Stimulated activated memory B cell treated with anti-CD40 and anti-IgM and Interleukin-4, amounts not matched to agents 10 μg/mL and 1 μg/mL and 100 μg/mL, for 72 hours (primary cell): ENCODE data around the gene SPPL3.
A peak's percentile ranks its signal among the peaks of the same experiment; 100 is the strongest.
"Not testable (repeated sequence)": the region's sequence is repeated elsewhere in the genome, so short reads cannot be mapped to it uniquely, and the experiment has no call there.

Experiments
- ATAC-seq: fragments of 150-1000 bp; cut with Tn5 transposase; 2 replicates; pipeline ENCODE4 v1.10.0; 2021
- H3K27ac Mint-ChIP-seq: one replicate; pipeline ENCODE4 v1.8.0; 2022; ENCODE audit warnings: mild to moderate bottlenecking, mixed read lengths
- H3K27me3 Mint-ChIP-seq: one replicate; pipeline ENCODE4 v1.8.0; 2022; ENCODE audit warnings: mixed read lengths
- H3K36me3 Mint-ChIP-seq: one replicate; pipeline ENCODE4 v1.8.0; 2022; ENCODE audit warnings: mixed read lengths
- H3K4me1 Mint-ChIP-seq: one replicate; pipeline ENCODE4 v1.8.0; 2022; ENCODE audit warnings: mixed read lengths
- H3K4me3 Mint-ChIP-seq: one replicate; pipeline ENCODE4 v1.8.0; 2022; ENCODE audit warnings: mild to moderate bottlenecking, moderate library complexity, mixed read lengths
- H3K9me3 Mint-ChIP-seq: one replicate; pipeline ENCODE4 v1.8.0; 2022; ENCODE audit warnings: mixed read lengths

SPPL3 gene

GRCh38 chr12:120813588-120814153 is 90.5 kb downstream of the SPPL3 start:
- Mint-ChIP-seq H3K27me3 (no peaks in the 10 kb centered on the region), H3K4me1 (peaks cover 17% of the 10 kb centered on the region), H3K4me3 (no peak overlapping the region), H3K36me3 (peaks cover 23% of the 10 kb centered on the region), H3K27ac (no peak overlapping the region), H3K9me3 (no peaks in the 10 kb centered on the region)
- ATAC-seq: no peak

GRCh38 chr12:120810021-120810420 is 94.1 kb downstream of the SPPL3 start:
- no peak for ATAC-seq
- Mint-ChIP-seq H3K27me3 (no peaks in the 10 kb centered on the region), H3K36me3 (peaks cover 35% of the 10 kb centered on the region), H3K27ac (no peak overlapping the region), H3K4me1 (peaks cover 17% of the 10 kb centered on the region), H3K4me3 (no peak overlapping the region), H3K9me3 (no peaks in the 10 kb centered on the region)

GRCh38 chr12:120804428-120804827 is 99.7 kb downstream of the SPPL3 start:
- Mint-ChIP-seq H3K27ac (no peak overlapping the region), H3K4me3 (no peak overlapping the region), H3K36me3 (peaks cover 29% of the 10 kb centered on the region), H3K27me3 (no peaks in the 10 kb centered on the region), H3K4me1 (peaks cover 32% of the 10 kb centered on the region), H3K9me3 (no peaks in the 10 kb centered on the region)
- ATAC-seq: no peak

- H3K36me3 Mint-ChIP-seq: peaks cover 36% of the 10 kb centered on the region
- H3K4me3 Mint-ChIP-seq: no peak overlapping the region
- H3K27me3 Mint-ChIP-seq: no peaks in the 10 kb centered on the region
- peaks cover 55% of the 10 kb centered on the region for H3K4me1 Mint-ChIP-seq
- ATAC-seq: no peak
- no peak overlapping the region for H3K27ac Mint-ChIP-seq
- H3K9me3 Mint-ChIP-seq: no peaks in the 10 kb centered on the region
Measured at GRCh38 chr12:120801146-120801545, 103.0 kb downstream of the SPPL3 start.

- no peak for ATAC-seq
- no peaks in the 10 kb centered on the region for H3K27me3 Mint-ChIP-seq
- H3K36me3 Mint-ChIP-seq: peaks cover 40% of the 10 kb centered on the region
- H3K4me3 Mint-ChIP-seq: no peak overlapping the region
- H3K4me1 Mint-ChIP-seq: peaks cover 55% of the 10 kb centered on the region
- H3K27ac Mint-ChIP-seq: no peak overlapping the region
- peaks cover 3% of the 10 kb centered on the region for H3K9me3 Mint-ChIP-seq
Measured at GRCh38 chr12:120800665-120801064, 103.5 kb downstream of the SPPL3 start.

- no peak overlapping the region for H3K27ac Mint-ChIP-seq
- peaks cover 51% of the 10 kb centered on the region for H3K4me1 Mint-ChIP-seq
Measured at GRCh38 chr12:120799243-120800045, 104.7 kb downstream of the SPPL3 start.

GRCh38 chr12:120798696-120799095 is 105.5 kb downstream of the SPPL3 start:
- peak overlapping the region; percentile 65 for H3K27ac Mint-ChIP-seq
- no peak for ATAC-seq
- no peaks in the 10 kb centered on the region for H3K27me3 Mint-ChIP-seq
- H3K36me3 Mint-ChIP-seq: peaks cover 36% of the 10 kb centered on the region
- H3K9me3 Mint-ChIP-seq: peaks cover 6% of the 10 kb centered on the region
- peaks cover 45% of the 10 kb centered on the region for H3K4me1 Mint-ChIP-seq
- peak overlapping the region; percentile 15 for H3K4me3 Mint-ChIP-seq

More at GRCh38 chr12:120799243-120800045, 104.7 kb downstream of the SPPL3 start:
- Mint-ChIP-seq H3K4me3 (no peak overlapping the region), H3K9me3 (peaks cover 6% of the 10 kb centered on the region), H3K36me3 (peaks cover 42% of the 10 kb centered on the region), H3K27me3 (no peaks in the 10 kb centered on the region)
- no peak for ATAC-seq

GRCh38 chr12:120797677-120798642 is 106.2 kb downstream of the SPPL3 start:
- H3K4me1 Mint-ChIP-seq: peaks cover 45% of the 10 kb centered on the region
- peak overlapping the region; percentile 65 for H3K27ac Mint-ChIP-seq
- H3K9me3 Mint-ChIP-seq: peaks cover 6% of the 10 kb centered on the region
- H3K4me3 Mint-ChIP-seq: no peak overlapping the region
- H3K36me3 Mint-ChIP-seq: peaks cover 35% of the 10 kb centered on the region
- peak; percentile 61 for ATAC-seq
- no peaks in the 10 kb centered on the region for H3K27me3 Mint-ChIP-seq

- peaks cover 35% of the 10 kb centered on the region for H3K36me3 Mint-ChIP-seq
- no peaks in the 10 kb centered on the region for H3K27me3 Mint-ChIP-seq
- H3K9me3 Mint-ChIP-seq: peaks cover 6% of the 10 kb centered on the region
- H3K4me3 Mint-ChIP-seq: no peak overlapping the region
- no peak overlapping the region for H3K27ac Mint-ChIP-seq
- no peak for ATAC-seq
- peaks cover 41% of the 10 kb centered on the region for H3K4me1 Mint-ChIP-seq
Measured at GRCh38 chr12:120795441-120796178, 108.5 kb downstream of the SPPL3 start.

- H3K36me3 Mint-ChIP-seq: peaks cover 48% of the 10 kb centered on the region
- no peaks in the 10 kb centered on the region for H3K27me3 Mint-ChIP-seq
- no peak for ATAC-seq
- H3K9me3 Mint-ChIP-seq: peaks cover 6% of the 10 kb centered on the region
- peaks cover 25% of the 10 kb centered on the region for H3K4me1 Mint-ChIP-seq
- no peak overlapping the region for H3K4me3 Mint-ChIP-seq
- no peak overlapping the region for H3K27ac Mint-ChIP-seq
Measured at GRCh38 chr12:120793357-120793756, 110.8 kb downstream of the SPPL3 start.

GRCh38 chr12:120792456-120792855 is 111.7 kb downstream of the SPPL3 start:
- peaks cover 46% of the 10 kb centered on the region for H3K36me3 Mint-ChIP-seq
- not testable (repeated sequence) for H3K27ac Mint-ChIP-seq

GRCh38 chr12:120791669-120792176 is 112.4 kb downstream of the SPPL3 start:
- Mint-ChIP-seq H3K4me1 (peaks cover 16% of the 10 kb centered on the region), H3K9me3 (peaks cover 6% of the 10 kb centered on the region), H3K4me3 (no peak overlapping the region), H3K27me3 (no peaks in the 10 kb centered on the region), H3K27ac (no peak overlapping the region), H3K36me3 (peaks cover 39% of the 10 kb centered on the region)
- ATAC-seq: no peak

More at GRCh38 chr12:120792456-120792855, 111.7 kb downstream of the SPPL3 start:
- H3K4me1 Mint-ChIP-seq: peaks cover 19% of the 10 kb centered on the region
- not testable (repeated sequence) for H3K4me3 Mint-ChIP-seq, H3K9me3 Mint-ChIP-seq, ATAC-seq, H3K27me3 Mint-ChIP-seq

GRCh38 chr12:120790114-120790513 is 114.0 kb downstream of the SPPL3 start:
- no peak overlapping the region for H3K27ac Mint-ChIP-seq
- H3K27me3 Mint-ChIP-seq: no peaks in the 10 kb centered on the region
- H3K9me3 Mint-ChIP-seq: no peaks in the 10 kb centered on the region
- H3K36me3 Mint-ChIP-seq: peaks cover 24% of the 10 kb centered on the region
- H3K4me3 Mint-ChIP-seq: no peak overlapping the region
- H3K4me1 Mint-ChIP-seq: peaks cover 16% of the 10 kb centered on the region
- ATAC-seq: no peak

GRCh38 chr12:120787889-120788288 is 116.3 kb downstream of the SPPL3 start:
- Mint-ChIP-seq H3K27me3 (no peaks in the 10 kb centered on the region), H3K36me3 (peaks cover 33% of the 10 kb centered on the region), H3K4me3 (no peak overlapping the region), H3K4me1 (peaks cover 21% of the 10 kb centered on the region), H3K27ac (no peak overlapping the region), H3K9me3 (no peaks in the 10 kb centered on the region)
- ATAC-seq: no peak
